Measurements from ENCODE around the gene CDIPT. TPM values are rescaled to one million over a fixed set of nuclear protein-coding genes. Genes with fewer than 3 reads are reported as not detected.
"Not testable (repeated sequence)": the region's sequence is repeated elsewhere in the genome, so short reads cannot be mapped to it uniquely, and the experiment has no call there.

Gene CDIPT
- polyA plus RNA-seq, 4 donors: 90.2 to 134 (median 109) TPM

DNA sequence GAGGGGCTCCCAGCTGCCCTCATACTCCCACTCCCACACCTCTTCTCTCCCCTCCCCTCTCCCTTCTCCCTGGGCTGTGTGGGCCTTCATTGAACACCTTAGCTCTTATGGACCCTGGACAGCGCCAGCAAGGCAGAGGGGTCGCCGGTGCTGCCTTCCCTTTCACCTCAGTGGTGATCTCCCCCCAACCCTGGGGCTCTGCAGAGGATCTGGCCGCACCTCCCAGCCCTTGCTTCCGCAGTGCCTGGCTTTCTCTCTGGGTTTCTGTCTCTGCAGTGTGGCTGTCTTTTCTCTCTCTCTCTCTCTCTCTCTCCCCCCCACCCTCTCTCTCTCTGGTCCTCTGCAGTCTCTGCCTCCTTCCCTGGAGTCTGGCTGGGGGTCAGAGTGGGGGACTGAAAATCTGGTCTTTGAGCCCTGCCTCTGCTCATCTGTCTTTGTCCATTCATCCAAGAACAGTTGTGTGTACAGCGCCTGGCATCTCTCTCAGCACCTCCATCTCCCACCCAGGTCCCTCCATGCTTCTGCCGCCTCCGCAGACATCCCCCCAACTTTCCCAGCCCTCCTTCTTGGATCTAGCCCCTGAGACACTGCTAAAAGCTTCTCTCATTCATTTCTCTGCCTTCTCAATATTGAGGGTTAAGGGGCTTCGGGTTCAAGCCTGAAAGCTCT lies 35.2 kb upstream of the CDIPT start:
- no peak for DNase-seq (ENCODE audit: low read depth in 4 of 4, low spot score in 2 of 4)

DNA sequence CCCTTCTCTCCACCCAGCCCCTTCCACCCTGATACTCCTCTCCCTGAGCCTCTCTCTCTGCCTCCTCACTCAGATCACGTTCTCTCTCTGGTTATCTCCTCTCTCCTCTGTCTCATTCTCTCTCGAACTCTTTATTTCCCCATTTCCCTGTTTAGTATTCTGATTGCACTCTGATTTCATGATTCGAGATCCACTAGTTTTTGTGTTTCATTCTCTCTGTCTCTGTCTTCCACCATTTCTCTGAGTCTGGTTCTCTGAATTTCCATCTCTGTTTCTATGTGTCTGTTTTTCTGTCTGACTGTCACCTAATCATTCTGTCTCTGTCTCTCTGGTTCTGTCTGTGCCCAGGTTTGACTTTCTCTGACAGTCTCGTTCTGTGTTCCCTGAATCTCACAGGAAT lies 34.3 kb upstream of the CDIPT start:
- no peak for DNase-seq (ENCODE audit: low read depth in 4 of 4, low spot score in 2 of 4)

DNA sequence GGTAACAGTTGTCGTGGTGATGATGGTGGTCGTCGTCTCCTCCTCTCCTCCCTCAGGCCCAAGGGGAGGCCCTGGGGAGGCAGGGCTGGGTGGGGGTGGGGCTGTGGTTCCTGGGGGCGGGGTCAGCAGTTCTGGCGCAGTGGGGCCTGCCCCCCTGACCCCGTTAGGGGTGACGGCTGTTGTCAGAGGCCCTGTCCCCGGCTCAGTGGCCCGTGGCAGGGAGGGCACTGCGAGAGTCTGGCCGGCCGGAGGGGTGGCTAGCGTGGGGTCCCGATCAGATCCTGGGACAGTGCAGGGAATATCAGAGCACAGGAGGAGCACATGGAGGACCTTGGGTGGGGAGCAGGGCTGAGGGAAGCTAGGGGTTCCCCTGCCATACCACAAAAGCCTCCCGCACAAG lies 33.8 kb upstream of the CDIPT start:
- no peak for DNase-seq (ENCODE audit: low read depth in 4 of 4, low spot score in 2 of 4)

DNA sequence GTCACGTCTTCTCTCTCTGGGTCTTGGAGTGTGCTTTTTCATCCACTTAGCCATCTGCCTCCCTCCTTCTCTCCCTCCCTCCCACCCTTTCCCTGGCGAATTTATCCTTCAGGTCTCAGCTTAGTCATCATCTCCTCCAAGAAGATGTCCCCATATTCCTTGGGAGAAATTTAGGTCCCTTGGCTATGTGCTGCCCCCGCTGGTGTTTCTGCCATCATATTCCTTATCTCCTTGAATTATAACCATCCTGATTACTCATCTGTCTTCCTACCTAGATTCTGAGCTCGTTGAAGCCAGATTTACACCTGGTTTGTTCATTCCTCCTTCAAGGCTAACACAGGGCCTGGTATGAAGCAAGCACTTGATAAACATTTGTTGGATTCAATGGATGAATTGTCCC lies 31.3 kb upstream of the CDIPT start:
- DNase-seq (ENCODE audit: low read depth in 4 of 4, low spot score in 2 of 4): no peak

DNA sequence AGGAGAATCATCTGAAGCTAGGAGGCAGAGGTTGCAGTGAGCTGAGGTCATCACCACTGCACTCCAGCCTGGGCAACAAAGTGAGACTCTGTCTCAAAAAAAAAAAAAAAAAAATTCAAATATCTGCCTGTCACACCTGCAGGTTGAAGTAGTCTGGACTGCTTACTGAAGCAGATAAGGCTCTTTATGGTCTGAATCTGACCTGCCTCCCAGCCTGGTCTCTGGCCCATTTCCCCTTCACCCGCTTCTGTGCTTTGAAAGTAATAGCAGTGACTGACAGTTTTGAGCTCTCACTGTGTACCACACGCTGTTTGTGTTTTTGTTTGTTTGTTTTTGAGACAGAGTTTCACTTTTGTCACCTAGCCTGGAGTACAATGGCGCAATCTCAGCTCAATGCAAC lies 30.5 kb upstream of the CDIPT start:
- no peak for DNase-seq (ENCODE audit: low read depth in 4 of 4, low spot score in 2 of 4)

DNA sequence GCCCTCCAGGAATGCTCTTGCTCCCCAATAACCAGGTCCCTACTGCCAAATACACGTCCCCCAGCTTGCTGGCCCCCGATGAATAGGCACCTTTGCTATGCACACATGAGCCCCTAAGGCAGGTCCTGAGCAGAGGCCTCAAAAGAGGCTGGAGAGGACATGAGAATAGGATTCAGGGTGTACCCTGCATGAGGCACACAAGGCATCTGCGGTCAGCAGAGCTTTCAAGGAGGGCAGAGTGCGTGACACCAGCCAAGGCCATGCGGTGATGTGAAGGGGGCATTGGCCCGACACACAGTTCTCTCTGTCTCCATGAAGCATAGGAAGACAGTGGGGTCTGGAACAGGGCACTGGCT lies 29.4 kb upstream of the CDIPT start:
- DNase-seq (ENCODE audit: low read depth in 4 of 4, low spot score in 2 of 4): no peak

DNA sequence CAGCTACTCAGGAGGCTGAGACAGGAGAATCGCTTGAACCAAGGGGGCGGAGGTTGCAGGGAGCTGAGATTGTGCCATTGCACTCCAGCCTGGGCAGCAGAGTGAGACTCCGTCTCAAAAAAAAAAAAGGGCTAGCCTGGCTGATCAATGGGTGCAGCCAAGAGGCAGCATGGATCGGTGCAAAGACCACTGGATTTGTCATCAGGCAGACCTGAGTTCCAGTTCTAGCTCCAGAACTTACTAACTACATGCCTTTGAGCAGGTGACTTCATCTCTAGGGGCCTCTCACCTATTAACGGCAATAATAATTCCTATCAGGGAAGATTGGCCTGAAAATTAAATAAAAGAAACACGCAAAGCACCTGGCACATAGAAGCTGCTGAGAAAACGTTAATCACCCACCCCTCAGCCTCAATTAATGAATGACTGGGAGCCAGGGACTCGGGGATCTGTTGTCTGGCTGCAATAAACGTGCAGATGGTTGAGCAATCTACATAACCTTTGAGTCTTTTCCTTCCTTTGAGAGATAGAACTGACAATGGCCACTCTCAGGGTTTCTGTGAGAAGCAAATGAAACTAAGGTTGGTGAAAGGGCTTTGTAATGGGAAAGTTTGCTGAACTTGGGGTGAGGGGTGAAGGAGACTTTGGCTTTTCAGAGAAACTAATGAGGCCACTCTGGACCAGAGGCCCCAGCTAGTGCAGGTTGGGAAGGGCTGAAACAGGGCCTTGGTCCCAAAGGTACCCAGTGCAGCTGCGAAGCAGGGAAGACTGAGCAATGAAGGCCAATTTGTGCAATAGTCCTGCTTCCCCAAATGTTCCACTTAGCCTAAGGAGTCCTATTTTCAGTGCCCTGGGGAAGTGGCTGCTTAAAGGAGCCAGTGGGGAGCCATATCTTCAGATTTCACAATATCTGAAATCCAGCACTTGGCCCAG lies 28.8 kb upstream of the CDIPT start:
- no peak for DNase-seq (ENCODE audit: low read depth in 4 of 4, low spot score in 2 of 4)

DNA sequence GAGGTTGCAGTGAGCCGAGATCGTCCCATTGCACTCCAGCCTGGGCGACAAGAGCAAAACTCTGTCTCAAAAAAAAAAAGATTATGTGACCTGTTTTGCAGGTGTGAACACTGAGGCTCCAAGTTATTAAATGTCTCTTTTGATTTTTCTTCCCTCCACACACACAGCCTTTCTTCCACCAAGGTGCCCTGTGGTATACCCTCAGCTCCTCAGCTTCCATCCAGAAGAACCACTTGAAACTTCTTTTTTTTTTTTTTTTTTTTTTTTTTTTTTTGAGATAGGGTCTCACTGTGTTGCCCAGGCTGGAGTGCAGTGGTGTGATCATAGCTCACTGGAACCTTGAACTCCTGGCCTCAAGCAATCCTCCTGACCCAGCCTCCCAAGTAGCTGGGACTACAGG lies 26.3 kb upstream of the CDIPT start:
- not testable (repeated sequence) for DNase-seq (ENCODE audit: low read depth in 4 of 4, low spot score in 2 of 4)

DNA sequence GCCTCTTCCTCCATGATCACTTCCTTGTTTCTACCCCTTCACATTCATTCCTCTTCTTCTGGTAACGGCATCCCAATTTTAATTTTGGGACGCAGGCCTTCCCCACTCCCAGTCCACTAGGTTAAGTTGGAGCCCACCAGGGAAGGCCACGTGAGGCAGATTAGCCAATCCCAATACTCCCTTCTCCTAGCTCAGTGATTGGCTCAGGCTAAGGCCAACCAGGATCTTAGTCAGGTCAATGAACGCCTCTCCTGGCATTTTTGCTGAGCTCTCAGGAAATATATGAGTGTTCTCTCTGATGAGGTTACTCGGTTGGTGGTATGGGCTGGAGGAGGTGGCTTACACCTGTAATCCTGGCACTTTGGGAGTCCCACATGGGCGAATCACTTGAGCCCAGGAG lies 21.0 kb upstream of the CDIPT start:
- DNase-seq (ENCODE audit: low read depth in 4 of 4, low spot score in 2 of 4): no peak

DNA sequence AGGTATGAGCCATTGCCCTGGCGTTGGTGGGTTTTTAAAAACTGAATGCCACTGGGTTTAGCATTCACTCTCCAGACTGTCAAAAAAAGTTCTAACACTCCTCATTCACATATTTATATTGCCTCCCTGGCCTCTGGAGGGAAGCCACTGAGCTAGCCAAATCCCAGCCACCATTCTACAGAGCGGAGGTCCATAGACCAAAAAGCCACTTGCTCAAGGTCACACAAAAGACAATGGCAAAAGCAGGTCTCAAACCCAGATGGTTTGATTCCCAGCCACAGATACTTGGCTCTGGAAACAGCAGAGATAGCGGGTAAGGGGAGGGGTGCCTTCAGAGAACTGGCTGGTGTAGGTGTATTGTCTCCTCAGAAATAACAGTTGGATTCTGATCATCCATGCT lies 18.0 kb upstream of the CDIPT start:
- no peak for DNase-seq (ENCODE audit: low read depth in 4 of 4, low spot score in 2 of 4)

DNA sequence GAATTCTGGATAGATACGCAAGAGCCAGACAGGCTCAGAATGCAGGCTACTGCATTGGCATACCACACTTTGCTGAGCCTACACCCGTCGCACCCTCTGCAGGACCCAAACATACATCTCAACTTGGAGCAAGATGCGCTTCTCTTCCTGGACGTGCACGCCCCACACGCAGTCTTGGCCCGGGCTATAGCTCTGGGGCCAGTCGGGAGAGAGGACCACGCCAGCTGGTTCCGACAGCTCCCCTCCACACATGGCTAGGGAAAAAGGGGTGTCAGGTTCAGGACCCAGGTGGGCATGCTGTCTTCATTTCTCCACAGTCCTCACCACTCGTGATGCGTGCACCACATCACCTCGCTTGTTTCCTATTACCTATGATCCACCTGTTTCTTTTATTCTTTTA lies 15.1 kb upstream of the CDIPT start:
- DNase-seq (ENCODE audit: low read depth in 4 of 4, low spot score in 2 of 4): no peak

DNA sequence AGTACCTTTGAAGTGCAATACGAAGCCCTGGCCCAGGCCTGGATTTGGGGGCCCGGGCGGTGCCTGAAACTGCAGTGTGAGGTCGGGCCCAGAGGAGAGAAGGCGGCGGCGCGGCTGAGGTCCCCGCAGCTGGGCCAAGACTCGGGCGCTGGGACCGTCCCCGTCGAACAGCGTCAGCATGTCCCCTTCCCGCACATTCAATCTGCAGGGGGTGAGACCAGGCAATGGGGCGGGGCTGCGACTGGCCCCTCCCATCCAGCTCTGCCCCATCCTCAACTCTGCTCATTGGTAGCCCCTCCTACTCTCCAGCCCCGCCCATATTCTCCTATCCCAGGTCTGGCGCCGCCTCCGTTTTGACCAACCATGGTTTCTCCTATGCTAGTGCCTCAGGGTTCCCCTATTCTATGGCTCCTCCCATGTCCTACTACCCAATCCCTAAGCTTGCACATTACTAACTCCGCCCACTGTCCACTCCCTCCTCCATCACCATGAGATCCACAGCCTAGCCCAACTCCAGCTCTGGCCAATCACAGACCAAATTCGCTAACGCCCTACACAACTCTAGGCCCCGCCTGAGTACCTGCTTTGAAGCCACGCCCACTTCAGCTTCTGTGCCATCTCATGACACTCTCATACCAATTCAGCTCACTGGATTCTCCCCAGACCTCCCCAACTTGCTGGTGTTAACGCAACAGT lies 14.4 kb upstream of the CDIPT start:
- no peak for DNase-seq (ENCODE audit: low read depth in 4 of 4, low spot score in 2 of 4)

DNA sequence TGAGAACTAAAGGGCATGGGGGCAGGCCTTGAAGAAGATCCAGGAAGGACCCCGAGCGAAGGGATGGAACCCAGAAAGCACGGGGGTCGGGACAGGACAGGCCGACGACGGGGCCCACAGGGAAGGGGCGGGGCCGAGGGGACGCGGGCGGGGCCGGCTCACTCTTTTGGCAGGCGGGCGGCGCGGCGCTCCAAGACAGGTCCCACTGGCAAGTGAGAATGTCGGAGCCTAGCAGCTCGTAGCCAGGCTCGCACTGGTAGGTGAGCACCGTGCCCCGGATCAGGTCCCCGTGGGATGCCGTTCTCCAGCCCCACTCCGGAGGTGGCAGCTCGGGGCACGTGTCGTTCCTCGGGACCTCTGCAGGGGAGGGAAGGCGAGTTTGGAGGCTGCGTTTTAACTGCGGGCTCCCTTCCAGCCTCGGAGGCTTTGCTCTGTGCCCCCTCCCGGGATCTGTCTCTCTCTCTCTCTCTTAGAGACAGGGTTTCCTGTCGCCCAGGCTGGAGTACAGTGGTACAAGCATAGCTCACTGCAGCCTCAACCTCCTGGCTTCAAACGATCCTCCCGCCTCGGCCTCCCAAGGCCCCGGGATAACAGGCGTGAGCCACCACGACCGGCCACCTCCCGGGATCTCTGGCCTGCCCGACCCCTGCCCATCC lies 13.7 kb upstream of the CDIPT start:
- no peak for DNase-seq (ENCODE audit: low read depth in 4 of 4, low spot score in 2 of 4)

DNA sequence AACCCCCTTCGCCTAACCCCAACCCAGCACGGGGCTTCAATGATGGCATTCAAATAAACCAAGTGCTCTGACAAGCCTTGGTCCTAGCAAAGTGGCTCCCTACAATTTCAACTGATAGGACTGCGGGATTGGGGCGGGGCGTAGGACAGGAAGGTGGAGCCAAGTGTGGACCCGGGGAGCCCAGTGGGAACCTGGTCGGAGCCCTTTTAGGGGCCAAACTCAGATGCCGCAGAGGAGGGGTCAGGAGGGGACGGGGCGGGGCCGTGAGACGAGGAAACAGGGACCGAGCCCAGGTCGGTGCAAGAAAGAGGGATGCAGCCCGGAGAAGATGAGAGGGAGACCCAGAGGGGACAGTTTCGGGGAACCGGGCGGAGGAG lies 13.2 kb upstream of the CDIPT start:
- DNase-seq (ENCODE audit: low read depth in 4 of 4, low spot score in 2 of 4): no peak

DNA sequence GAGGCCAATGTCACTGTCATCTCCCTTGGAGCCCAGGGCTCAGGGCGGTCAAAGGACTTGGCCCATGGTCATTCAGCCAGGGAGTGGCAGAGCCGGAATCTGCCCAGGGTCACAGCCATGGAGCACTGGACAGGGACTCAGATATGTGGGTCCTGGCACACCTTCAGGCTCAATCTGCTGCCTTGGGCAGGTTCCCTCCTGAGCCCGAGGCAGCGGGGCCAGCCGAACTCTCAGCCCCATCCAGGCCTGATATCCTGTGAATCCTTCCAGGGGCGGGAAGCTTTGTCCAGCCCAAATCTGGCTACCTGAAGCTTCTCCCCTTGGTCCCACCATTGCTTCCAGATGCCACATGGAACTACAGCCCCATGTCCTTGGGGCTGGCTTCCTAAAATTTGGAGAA lies 12.2 kb upstream of the CDIPT start:
- DNase-seq (ENCODE audit: low read depth in 4 of 4, low spot score in 2 of 4): no peak

DNA sequence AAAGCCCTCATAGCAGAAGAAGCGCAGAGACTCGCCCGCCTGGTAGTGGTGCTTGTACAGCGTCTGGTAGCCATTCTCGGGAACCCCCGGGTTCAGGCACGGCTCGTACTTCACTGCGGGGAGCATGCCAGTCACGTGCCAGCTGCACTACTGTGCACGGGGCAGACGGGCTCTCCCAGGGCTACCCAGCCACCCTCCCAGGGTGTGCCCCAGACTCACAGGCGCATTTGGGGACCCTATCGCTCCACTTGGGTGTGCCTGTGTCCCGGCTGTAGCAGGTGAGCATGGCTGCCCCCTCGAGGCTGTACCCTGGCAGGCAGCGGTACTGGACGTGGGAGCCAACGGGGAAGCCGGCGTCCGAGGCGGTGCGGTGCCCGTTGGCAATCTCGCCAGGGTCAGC lies 10.3 kb upstream of the CDIPT start:
- no peak for DNase-seq (ENCODE audit: low read depth in 4 of 4, low spot score in 2 of 4)

DNA sequence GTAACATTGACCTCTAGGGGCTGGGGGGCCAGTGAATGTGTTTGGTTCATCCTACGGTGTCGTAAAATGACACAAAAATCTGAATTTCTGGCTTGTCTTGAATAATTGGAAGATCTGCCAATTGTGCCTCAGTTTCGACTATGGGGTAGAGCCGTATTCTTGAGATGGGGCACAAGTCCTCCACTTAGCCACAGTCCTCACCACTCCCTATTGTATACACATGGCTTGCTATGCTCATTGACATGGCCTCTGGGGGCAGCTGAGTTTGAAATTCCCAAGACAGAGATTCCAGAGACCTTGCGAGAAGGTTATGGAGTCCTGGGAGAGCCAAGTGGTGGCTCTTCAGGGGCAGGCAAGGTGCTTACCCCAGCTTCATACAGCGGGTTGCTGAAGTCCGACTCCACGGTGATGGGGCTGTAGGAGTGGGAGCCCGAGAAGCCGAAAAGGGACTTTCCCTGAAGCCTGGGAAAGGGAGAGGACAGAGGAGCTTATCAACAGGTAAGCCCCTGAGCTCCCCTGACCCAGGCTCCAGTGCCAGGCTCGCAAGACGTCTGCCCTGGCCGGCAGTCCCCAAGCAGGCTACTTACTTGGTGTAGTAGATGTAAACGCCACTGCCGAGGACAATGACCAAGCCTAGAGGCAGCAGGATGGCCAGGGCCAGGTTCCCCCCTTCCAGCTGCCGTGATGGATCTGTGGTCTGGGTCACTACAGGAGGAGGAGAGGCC lies 9.0 kb upstream of the CDIPT start:
- no peak for DNase-seq (ENCODE audit: low read depth in 4 of 4, low spot score in 2 of 4)

DNA sequence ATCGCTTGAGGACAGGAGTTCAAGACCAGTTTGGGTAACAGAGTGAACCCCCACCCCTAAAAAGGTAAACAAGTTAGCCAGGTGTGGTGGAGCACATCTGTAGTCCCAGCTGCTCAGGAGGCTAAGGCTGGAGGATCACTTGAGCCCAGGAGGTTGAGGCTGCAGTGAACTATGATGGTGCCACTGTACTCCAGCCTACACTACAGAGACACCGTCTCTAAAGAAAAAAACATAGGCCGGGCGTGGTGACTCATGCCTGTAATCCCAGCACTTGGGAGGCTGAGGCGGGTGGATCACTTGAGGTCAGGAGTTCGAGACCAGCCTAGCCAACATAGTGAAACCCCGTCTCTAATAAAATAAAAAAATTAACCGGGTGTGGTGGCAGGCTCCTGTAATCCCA lies 6.0 kb upstream of the CDIPT start:
- DNase-seq (ENCODE audit: low read depth in 4 of 4, low spot score in 2 of 4): not testable (repeated sequence)

DNA sequence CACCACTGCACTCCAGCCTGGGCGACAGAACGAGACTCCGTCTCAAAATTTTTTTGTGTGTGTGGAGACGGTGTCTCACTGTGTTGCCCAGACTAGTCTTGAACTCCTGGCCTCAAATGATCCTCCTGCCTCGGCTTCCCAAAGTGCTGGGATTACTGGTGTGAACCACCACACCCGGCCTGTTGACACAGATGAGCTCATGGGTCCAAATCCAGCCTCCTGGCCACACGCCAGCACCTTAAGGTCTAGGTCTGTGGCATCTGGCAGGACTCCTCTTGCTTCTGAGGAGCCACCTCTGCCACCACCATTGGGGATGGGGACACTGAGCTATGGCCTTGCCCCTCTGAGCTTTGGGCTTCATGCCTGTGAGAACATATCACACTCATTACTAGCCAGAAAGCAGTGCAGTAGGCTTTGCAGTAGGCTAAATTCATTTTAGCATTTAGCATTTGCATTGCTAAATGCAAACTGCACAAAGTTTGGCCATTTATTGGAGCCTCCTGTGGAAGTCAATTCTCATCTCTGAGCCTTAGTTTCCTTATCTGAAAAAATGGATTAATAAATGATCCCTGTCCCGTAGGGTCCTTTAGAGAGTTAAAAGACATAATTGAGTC lies 5.5 kb upstream of the CDIPT start:
- no peak for DNase-seq (ENCODE audit: low read depth in 4 of 4, low spot score in 2 of 4)

DNA sequence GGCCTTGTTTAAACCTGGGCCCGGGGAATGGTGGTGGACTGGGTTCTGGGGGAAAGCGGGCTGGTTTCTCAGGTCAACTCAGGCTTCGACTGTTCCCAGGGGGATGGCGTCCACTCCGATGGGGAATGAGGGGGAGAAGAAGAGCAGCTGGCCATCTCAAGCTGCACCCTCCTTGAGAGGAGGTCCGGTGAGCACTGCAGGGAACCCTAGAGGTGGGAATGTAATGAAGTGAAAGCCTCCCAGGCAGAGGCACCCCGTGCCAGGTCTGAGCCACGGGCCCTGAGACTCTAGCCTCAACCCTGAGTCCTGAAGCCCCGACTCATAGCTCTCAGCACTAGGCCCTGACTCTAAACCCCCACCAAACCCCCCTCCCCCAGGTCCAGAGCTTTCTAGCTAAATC lies 1.2 kb upstream of the CDIPT start:
- no peak for DNase-seq (ENCODE audit: low read depth in 4 of 4, low spot score in 2 of 4)

Data from left renal cortex interstitium (tissue), 4 donors.